ENCODE data around the gene UTP14A.
"Not testable (repeated sequence)": the region's sequence is repeated elsewhere in the genome, so short reads cannot be mapped to it uniquely, and the experiment has no call there.

UTP14A gene

DNA sequence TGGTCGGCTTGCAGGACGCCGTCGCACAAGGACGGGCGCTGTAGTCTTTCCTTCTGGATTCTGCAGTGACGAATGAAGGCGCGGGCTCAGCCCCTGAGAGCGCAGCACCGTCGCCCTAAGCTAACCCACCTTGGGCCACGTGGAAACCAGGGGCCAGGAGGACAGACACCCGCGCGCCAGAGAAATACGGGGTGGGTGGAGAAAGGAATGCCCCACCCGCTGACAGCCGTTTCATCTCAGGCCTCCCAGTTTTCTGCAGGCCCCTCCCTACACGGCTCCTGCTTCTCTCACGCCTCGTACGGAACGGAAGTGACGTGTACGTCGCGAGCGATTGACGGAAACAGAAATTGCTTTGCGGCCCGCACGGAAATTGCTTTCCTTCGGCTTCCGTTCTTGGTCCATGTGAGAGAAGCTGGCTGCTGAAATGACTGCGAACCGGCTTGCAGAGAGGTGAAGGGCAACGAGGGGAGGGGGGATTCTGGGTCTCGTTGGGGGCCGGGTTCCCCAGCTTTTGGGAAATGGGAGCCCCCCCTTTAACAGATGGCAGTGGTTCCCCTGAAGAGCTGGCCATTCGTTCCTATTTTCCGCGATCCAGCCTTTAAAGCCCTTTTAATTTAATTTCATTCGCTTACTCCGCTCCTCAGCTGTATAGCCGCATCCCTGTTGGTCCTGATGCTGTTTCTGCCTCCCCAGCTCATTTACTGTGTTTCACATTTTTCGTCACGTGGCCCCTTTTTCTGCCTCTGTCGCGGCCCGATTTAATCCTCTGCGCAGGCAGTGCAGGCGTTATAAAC is at the start of gene UTP14A:
Gene UTP14A, plus strand, starts transcription at position 378 of the 794 bp plus-strand sequence. Its CDS starts 47 bp downstream, at position 425.
- peak; percentile 60 to 79 for DNase-seq (ENCODE audit: low read depth in 2 of 2)

GRCh38 chrX:129859134-129859533 is 46.8 kb upstream of the UTP14A start:
- DNase-seq (ENCODE audit: low read depth in 2 of 2), result not testable (repeated sequence)

GRCh38 chrX:129866321-129866720 is 39.6 kb upstream of the UTP14A start:
- DNase-seq (ENCODE audit: low read depth in 2 of 2), result not testable (repeated sequence)

DNA sequence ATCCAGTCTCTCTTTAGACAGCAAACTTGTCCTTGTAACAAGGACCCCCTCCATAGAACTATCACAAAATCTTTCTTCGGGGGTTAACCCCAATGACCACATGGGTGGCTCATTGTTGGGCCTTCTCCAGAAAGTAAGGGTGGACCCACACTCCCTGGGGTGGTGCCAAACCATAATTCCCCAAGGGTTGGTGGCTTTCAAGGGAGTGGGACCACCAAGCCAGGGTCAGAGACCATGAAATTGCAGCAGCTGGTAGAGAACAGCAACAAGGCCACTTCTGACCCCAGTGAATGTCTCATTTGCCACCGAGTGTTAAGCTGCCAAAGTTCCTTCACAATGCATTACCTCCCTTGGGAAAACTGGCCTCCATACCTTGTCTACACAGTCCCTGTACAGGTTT is 33.4 kb upstream of the UTP14A start:
- no peak for DNase-seq (ENCODE audit: low read depth in 2 of 2)

DNA sequence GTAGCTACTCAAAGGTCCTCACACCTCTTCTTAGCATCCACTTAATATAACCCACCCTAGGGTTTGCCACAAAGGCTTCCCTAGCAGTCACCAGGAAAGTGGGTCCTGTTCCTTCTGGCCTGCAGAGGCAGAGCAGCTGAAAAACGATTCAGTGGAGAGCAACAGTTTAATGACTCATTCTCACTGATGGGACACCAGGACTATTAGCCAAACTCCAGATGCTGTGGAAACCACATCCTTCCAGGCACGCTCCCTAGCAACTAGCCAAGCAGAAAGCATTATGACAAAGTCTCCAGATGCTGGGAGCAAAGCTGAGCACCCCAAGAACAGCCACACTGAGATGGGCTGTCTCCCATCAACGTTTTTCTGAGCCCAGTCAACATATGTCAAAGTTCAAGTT is 30.3 kb upstream of the UTP14A start:
- no peak for DNase-seq (ENCODE audit: low read depth in 2 of 2)

GRCh38 chrX:129876771-129877305 is 29.1 kb upstream of the UTP14A start:
- no peak for DNase-seq (ENCODE audit: low read depth in 2 of 2)

- no peak for DNase-seq (ENCODE audit: low read depth in 2 of 2)
These were observed 28.6 kb upstream of the UTP14A start for GRCh38 chrX:129877401-129877800.

DNA sequence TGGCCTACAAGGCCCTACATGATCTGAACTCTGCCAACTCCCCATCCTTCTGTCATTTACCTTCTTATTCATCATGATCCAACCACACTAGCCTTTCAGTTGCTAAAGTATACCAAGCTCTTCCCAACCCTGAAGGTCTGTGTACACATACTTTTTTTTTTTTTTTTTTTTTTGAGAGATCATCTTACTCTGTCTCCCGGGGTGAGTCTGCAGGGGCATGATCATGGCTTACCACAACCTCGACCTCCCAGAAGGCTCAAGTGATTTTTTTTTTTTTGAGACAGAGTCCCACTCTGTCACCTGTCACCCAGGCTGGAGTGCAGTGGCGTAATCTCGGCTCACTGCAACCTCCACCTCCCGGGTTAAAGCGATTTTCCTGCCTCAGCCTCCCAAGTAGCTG is 5.9 kb upstream of the UTP14A start:
- no peak for DNase-seq (ENCODE audit: low read depth in 2 of 2)

- DNase-seq (ENCODE audit: low read depth in 2 of 2), result no peak
These were observed 2.7 kb downstream of the UTP14A start for GRCh38 chrX:129908636-129909035.

GRCh38 chrX:129925305-129926092 is 19.5 kb downstream of the UTP14A start:
- peak; percentile 17 to 38 for DNase-seq (ENCODE audit: low read depth in 2 of 2)

DNA sequence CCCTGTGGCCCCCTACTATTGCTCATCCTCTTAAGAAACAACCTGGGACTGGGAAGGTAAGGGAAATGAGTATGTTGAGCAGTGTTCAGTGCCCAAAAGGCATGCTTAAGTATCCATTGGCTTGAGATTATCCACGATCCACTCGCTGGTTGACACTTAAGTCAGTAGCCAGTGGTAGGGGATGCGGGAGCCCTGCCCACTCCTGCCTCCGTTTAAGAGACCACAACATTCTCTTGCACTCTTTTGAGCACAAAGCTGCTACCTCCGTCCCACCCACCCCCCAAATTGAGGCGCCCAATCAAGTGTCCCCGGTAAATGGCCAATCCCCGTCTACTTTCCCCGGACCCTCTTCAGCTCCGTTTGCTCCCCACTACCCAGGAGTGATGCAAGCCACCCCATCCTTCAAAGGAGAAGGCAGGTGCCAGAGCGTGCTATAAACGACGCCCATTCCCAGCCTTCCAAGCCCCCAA is 25.0 kb downstream of the UTP14A start:
- DNase-seq (ENCODE audit: low read depth in 2 of 2), result no peak

DNA sequence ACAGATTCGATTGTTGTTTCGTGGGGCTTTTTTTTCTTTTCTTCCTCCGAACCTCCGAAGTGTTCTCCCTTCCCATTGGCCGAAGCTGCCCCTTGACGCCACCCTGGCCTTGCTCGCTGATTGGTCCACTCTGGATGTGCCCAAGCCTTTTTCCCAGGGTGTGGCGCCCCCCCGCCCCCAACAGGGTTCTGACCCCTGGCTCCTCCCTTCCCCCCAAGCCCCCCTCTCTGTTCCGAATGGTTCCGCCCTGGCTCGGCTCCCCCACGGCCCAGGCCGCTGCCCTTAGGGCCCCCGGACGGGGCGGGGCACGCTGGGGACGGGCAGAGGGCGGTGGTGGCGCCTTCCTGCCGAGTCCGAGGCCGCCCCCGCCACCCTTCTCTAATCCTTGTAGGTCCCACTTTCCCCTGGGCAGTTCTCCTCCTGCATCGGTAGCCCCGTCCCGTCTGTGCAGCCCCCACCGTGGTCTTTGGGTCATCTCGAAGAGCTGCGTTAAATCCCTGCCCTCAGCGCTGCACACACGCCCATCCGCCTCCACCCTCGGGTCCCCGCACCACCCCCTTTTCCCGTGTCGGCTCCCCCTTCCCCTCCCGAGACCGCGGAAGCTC is 25.5 kb downstream of the UTP14A start:
- peak; percentile 20 to 33 for DNase-seq (ENCODE audit: low read depth in 2 of 2)

DNA sequence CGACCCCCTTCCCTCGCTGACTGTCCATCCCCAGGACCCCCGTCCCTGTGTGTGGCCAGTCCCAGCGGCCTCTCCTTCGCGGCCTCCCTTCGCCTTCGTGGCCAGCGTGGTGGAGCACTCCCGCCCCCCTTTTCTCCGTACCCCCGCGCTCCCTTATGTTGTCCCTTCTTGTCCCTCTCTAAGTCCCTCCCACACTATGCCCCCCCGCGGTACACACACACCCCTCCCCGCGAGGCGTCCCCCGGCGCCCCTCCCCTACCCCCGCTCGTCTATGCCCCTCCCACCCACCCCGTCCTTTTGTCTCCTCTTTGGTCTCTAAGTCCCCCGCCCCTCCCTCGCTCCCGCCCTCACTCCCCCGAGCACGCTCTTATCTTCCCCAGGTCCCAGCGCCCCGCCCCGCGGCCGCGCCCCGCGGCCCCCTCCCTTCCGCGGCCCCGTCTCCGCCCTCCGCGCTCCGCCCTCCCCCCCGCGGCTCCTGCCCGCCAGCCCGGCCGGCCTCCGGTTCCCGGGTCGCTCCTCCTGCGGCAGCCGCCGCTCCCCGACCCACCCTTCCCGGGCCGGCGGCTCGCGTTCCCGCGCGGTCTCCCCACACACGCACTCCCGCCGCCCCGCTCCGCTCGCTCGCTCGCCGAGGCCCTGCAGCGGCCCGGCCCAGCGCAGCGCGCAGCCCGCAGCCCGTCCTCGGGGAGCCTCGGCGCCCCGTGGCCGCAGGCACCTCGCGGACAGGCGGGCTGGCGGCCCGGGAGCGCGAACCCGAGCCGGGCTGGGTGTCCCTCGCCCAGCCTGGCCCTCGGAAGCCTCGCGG is 26.3 kb downstream of the UTP14A start:
- peak; percentile 57 to 68 for DNase-seq (ENCODE audit: low read depth in 2 of 2)

DNA sequence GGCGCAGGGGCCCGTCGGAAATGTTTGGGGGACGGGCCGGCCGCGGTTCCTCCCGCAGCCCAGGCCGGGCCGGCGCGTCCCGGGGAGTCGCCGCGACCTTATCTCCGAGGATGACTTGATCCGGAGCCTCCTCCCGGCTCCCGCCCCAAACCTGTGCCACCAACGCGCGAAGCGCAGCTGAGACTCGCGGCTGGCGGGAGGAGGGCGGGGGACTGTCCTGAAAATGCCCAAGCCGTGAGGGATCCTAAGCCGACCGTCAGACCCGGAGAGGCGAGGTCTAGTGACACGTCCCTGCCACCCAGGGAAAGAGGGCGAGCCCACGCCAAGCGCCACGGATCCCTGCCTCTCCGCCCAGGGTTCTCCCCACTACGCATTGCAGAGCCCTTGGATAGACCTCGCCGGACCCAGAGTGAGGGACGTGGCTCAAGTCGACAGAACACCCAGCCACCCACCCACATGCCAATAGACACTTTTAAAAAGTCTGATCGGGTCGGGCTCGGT is 26.9 kb downstream of the UTP14A start:
- no peak for DNase-seq (ENCODE audit: low read depth in 2 of 2)

DNA sequence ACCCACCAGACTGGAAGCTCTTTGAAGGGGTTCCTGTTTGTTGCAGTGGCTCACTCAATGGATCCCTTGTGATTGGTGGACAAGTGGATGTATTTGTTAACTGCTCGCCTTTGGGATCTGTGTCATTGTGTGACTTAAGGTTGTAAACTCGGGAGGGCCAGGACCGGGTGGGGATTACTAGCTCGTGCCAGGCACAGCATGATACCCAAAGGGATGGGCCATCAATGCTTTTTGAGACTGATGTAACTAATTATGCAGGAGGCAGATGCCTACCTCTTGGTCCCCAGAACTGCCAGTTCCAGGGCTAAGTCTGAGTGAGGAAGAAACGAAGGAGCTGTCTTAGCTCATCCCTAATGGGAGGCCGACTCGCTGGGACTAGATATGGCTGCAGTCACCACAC is 27.7 kb downstream of the UTP14A start:
- DNase-seq (ENCODE audit: low read depth in 2 of 2), result no peak

- DNase-seq (ENCODE audit: low read depth in 2 of 2), result no peak
These were observed 28.5 kb downstream of the UTP14A start for GRCh38 chrX:129934461-129934860.

DNA sequence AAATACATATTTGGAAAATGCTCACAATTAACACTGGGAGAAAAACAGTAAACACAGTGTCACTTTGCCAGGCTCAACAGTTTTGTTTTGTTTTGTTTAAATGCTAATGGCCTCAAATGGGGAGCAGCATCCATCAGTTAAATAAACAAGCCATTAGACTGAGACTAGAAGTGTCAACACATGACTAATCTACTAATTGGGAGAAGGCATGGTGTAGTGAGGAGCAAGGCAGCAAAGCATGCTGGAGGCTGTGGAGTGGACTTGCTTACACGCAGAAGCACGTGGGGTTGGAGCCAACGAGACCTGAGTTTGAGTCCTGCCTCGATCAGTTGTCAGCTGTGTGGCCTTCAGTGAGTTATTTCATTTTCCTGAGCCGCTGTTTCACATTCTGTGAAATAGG is 29.0 kb downstream of the UTP14A start:
- no peak for DNase-seq (ENCODE audit: low read depth in 2 of 2)

DNA sequence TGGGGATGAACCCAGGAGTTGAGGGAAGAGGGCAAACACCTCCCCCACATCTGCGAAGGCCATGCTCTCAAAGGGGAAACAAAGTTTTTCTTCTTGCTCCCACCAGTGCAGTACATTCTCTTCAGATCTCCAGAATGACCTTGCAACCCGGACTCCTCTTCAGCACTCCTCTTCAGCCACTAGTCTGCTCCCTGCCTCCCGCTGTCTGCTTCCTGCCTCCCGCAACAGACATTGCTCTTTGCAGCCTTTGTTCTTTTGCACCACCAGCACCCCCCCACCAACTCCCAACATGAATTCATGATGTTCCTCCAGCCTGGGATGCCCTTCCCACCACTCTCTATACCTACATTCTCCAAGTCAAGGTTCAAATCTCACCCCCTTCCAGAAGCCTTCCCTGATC is 32.1 kb downstream of the UTP14A start:
- no peak for DNase-seq (ENCODE audit: low read depth in 2 of 2)

DNA sequence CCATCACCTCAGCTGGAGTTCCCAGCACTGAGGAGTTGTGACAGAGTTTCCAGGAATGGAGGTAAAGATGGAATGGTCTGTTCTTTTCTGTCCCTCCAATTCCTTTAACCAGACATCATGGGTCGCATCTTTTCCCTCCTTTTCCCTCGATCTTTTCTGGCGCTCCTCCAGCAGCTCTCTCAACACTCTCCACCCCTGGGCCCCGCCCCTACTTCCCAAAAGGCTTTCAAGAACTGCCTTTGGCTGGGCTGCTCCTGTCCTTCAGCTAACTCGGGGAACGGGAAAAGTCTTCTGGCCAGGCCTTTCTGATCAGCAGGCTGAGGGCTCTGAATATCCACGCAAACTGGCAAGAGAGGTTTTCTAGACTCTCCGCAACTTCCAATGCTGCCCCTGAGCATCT is 34.0 kb downstream of the UTP14A start:
- no peak for DNase-seq (ENCODE audit: low read depth in 2 of 2)

DNA sequence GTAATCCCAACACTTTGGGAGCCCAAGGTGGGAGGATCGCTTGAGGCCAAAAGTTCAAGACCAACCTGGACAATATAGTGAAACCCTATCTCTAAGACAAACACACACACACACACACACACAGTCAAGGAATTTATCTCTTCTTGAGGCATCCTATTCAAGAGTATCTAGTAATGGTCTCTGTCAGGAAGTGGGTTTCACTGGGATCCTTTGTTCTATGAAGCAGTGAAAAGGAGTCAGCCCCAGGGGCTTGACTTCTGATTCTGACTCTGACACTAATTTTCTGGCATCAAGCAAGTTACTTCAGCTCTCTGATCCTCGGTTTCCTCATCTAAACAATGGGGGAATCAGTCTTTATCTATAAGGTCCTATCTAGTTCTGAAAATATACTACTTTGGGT is 34.8 kb downstream of the UTP14A start:
- no peak for DNase-seq (ENCODE audit: low read depth in 2 of 2)

- DNase-seq (ENCODE audit: low read depth in 2 of 2), result no peak
These were observed 39.2 kb downstream of the UTP14A start for GRCh38 chrX:129945131-129945530.
